Endothelial cell of umbilical vein (primary cell): ENCODE measurements around the gene GOLT1A.

Experiments
- CTCF ChIP-seq, 2 donors: IDR thresholded peaks; 1 replicate in 1 of 2; 2 replicates in 1 of 2; pipeline ENCODE4 v1.5.1; 2011; ENCODE audit warnings: low read length in 2 of 2, mild to moderate bottlenecking in 2 of 2, moderate library complexity in 2 of 2, control low read depth in 1 of 2, inconsistent platforms in 1 of 2, low read depth in 1 of 2; ENCODE audit not compliant: insufficient read depth in 1 of 2; ENCODE audit errors: extremely low read depth in 1 of 2
- EZH2 ChIP-seq: IDR thresholded peaks from 2 replicates; pipeline ENCODE4 v1.6.1; 2012; ENCODE audit warnings: borderline replicate concordance, low read depth, mild to moderate bottlenecking, moderate library complexity, low read length, inconsistent platforms; ENCODE audit not compliant: severe bottlenecking
- FOS ChIP-seq: IDR thresholded peaks from 2 replicates; pipeline ENCODE4 v1.6.1; 2011; ENCODE audit warnings: mild to moderate bottlenecking, low read length, moderate library complexity, borderline replicate concordance; ENCODE audit not compliant: insufficient read depth
- GATA2 ChIP-seq: IDR thresholded peaks from 2 replicates; pipeline ENCODE4 v1.7.0; 2011; ENCODE audit warnings: low read depth, mild to moderate bottlenecking, moderate library complexity, mixed read lengths, low read length; ENCODE audit not compliant: insufficient read length, insufficient read depth
- JUN ChIP-seq: IDR thresholded peaks from 2 replicates; pipeline ENCODE4 v1.6.1; 2011; ENCODE audit warnings: borderline replicate concordance, low read depth; ENCODE audit not compliant: insufficient read length, insufficient read depth
- MAX ChIP-seq: IDR thresholded peaks from 2 replicates; pipeline ENCODE4 v1.6.1; 2011; ENCODE audit not compliant: insufficient read depth, insufficient read length
- MYC ChIP-seq: IDR thresholded peaks from one replicate; pipeline ENCODE4 v1.6.1; 2011; ENCODE audit warnings: mild to moderate bottlenecking, low read depth, low read length
- POLR2A ChIP-seq: IDR thresholded peaks from 2 replicates; pipeline ENCODE4 v1.6.1; 2012; ENCODE audit warnings: low read depth, mild to moderate bottlenecking, control low read depth, low read length
- POLR2AphosphoS5 ChIP-seq: IDR thresholded peaks from 2 replicates; pipeline ENCODE4 v1.6.1; 2012; ENCODE audit warnings: low read depth, mild to moderate bottlenecking, control low read depth, low read length, moderate library complexity; ENCODE audit not compliant: insufficient read depth

- TF ChIP-seq GATA2 (no peak), CTCF (IDR thresholded peaks at IDR 0.05; ENCODE audit: extremely low read depth in 1 of 2, insufficient read depth in 1 of 2, low read depth in 1 of 2, low read length in 2 of 2) (no peak), POLR2A (no peak), POLR2AphosphoS5 (no peak), JUN (no peak), EZH2 (no peak), MAX (no peak), MYC (no peak), FOS (no peak)
Observed at GRCh38 chr1:204232526-204232925, 18.7 kb upstream of the GOLT1A start.
